Sigmoid colon (tissue), 7 donors: ENCODE measurements around the gene EXOC5. TPM values are rescaled to one million over a fixed set of nuclear protein-coding genes. Genes with fewer than 3 reads are reported as not detected.

Experiments used
- DNase-seq: peaks from one replicate; pipeline ENCODE4 v3.0.0-alpha.2; 2019
- H3K27ac ChIP-seq, 4 donors: fragments of 200-600 bp; sonication (generic); one replicate each; pipeline ENCODE4 v1.5.1; 2016 to 2019; ENCODE audit warnings: mild to moderate bottlenecking in 1 of 4
- H3K27me3 ChIP-seq, 3 donors: fragments of 200-600 bp; sonication (generic); one replicate each; pipeline ENCODE4 v1.5.1; 2019; ENCODE audit warnings: mild to moderate bottlenecking in 1 of 3
- H3K36me3 ChIP-seq, 4 donors: fragments of 200-600 bp; sonication (generic); one replicate each; pipeline ENCODE4 v1.5.1; 2016 to 2019
- H3K4me1 ChIP-seq, 4 donors: fragments of 200-600 bp; sonication (generic); one replicate each; pipeline ENCODE4 v1.5.1; 2017 to 2019
- H3K4me3 ChIP-seq, 4 donors: fragments of 200-600 bp; sonication (generic); one replicate each; pipeline ENCODE4 v1.5.1; 2017 to 2019; ENCODE audit warnings: mild to moderate bottlenecking in 2 of 4, moderate library complexity in 1 of 4
- H3K9me3 ChIP-seq, 4 donors: fragments of 200-600 bp in 3 of 4; sonication (generic) in 3 of 4; one replicate each; pipeline versions ENCODE4 v1.5.1 to v1.6.1; 2013 to 2019
- EP300 ChIP-seq, 4 donors: sonication (generic); formaldehyde crosslinking; IDR thresholded peaks; one replicate each; pipeline ENCODE4 v1.6.1; 2017; ENCODE audit warnings: antibody characterized with exemption in 4 of 4
- POLR2A ChIP-seq, 2 donors: fragments of 450-650 bp; IDR thresholded peaks; one replicate each; pipeline ENCODE4 v1.6.1; 2016; ENCODE audit warnings: antibody characterized with exemption in 2 of 2, mild to moderate bottlenecking in 2 of 2, moderate library complexity in 2 of 2
- POLR2AphosphoS5 ChIP-seq, 4 donors: sonication (generic); formaldehyde crosslinking; IDR thresholded peaks; one replicate each; pipeline ENCODE4 v1.6.1; 2017; ENCODE audit warnings: antibody characterized with exemption in 4 of 4
- WGBS, 2 donors: extraction: QIAGEN DNeasy Blood & Tissue Kit; methylation state at CpG; one replicate each; pipeline ENCODE4 v1.1.7; 2013; 5-methylcytosine and 5-hydroxymethylcytosine counted together
- intact Hi-C: fragments of 100-400 bp; cut with DNase I; formaldehyde crosslinking; loops from one replicate; pipeline ENCODE4 v1.15.1; 2023
- polyA plus RNA-seq, 3 donors: library from polyadenylated mRNA; stranded (reverse); fragments of 200-250 nt; gene quantifications; one replicate each; pipeline ENCODE4 v1.2.3, GENCODE V29; 2013
- total RNA-seq, 4 donors: library from RNA; depleted of rRNA; stranded (reverse); fragments of >200 nt; gene quantifications; one replicate each; pipeline ENCODE4 v1.1.0, GENCODE V29; 2016
- TF ChIP-seq, protein P1 (sequence below), 4 experiments: fragments of 450-650 bp in 3 of 4; fragments of 200-600 bp in 1 of 4; IDR thresholded peaks; one replicate each; pipeline ENCODE4 v1.5.1; 2016 to 2019; ENCODE audit warnings: antibody characterized with exemption in 4 of 4, mild to moderate bottlenecking in 3 of 4, moderate library complexity in 2 of 4
- donor health status: healthy with polysubstance abuse.
- donor health status: Bipolar disorder and iron deficiency.
- donor health status: healthy.

The EXOC5 gene
- total and polyA plus RNA-seq, 7 donors = 10.2 to 61.4 (median 48.2) TPM

DNA sequence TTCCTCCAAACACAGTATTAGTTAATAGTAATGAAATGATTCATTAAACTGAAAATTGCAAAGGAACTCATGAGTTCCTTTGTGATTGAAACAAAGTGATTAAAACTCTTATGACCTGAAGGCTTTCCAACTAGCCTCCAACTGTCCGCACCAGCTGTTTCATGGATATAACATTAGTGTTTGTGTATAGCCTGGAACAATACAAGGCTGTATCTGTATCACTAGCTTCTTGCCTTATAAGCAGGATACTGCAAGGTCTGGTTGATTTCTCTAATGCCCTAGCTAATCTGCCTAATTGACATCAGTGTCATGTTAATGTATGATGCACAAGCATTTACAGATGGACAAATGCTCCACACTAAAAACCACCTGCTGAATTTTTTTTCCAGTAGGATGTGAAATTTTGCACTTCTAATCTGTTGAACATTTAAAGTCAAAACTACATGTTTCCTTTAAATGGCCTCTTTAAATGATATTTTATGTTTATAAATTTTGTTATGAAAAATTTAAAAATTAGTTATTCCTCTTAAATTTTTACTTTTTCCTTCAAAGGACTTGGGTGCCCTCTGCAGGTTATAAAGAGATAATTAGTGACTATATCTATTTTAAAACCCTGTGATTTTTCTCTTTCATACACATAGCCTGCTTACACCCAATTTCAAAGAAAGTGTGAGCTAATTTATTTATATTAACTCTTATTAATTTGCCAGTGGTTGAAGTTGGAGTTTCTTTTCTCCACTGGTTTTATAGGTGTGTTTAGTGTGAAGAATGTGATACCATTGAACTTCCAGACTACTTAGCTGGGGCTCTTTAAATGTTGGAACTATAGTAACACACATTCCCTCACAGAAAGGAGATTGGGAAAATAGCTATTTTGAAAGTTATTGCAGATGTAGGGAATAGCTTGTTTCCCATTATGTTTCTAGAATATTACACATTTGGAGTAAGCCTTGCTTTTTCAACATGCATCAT, 25.4 kb upstream of the EXOC5 start:
- no peak for DNase-seq
- H3K27ac ChIP-seq = no peak overlapping the region
- 98 to 99% methylated on average over 1 of the region's 1 CpG for WGBS, 2 donors
- intact Hi-C loops = no loop called here
- TF ChIP-seq POLR2AphosphoS5 (IDR thresholded peaks at IDR 0.05) (no peak), POLR2A (IDR thresholded peaks at IDR 0.05) (no peak), EP300 (IDR thresholded peaks at IDR 0.05) (no peak)
- TF ChIP-seq, protein P1, sequence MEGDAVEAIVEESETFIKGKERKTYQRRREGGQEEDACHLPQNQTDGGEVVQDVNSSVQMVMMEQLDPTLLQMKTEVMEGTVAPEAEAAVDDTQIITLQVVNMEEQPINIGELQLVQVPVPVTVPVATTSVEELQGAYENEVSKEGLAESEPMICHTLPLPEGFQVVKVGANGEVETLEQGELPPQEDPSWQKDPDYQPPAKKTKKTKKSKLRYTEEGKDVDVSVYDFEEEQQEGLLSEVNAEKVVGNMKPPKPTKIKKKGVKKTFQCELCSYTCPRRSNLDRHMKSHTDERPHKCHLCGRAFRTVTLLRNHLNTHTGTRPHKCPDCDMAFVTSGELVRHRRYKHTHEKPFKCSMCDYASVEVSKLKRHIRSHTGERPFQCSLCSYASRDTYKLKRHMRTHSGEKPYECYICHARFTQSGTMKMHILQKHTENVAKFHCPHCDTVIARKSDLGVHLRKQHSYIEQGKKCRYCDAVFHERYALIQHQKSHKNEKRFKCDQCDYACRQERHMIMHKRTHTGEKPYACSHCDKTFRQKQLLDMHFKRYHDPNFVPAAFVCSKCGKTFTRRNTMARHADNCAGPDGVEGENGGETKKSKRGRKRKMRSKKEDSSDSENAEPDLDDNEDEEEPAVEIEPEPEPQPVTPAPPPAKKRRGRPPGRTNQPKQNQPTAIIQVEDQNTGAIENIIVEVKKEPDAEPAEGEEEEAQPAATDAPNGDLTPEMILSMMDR (IDR thresholded peaks at IDR 0.05) = no peak
- H3K9me3 ChIP-seq = no peaks in the 10 kb centered on the region
- H3K27me3 ChIP-seq = no peaks in the 10 kb centered on the region
- no peak overlapping the region for H3K4me3 ChIP-seq
- H3K4me1 ChIP-seq = no peaks in the 10 kb centered on the region
- peaks cover 0 to 25% (median 4%) of the 10 kb centered on the region in 4 donors for H3K36me3 ChIP-seq

DNA sequence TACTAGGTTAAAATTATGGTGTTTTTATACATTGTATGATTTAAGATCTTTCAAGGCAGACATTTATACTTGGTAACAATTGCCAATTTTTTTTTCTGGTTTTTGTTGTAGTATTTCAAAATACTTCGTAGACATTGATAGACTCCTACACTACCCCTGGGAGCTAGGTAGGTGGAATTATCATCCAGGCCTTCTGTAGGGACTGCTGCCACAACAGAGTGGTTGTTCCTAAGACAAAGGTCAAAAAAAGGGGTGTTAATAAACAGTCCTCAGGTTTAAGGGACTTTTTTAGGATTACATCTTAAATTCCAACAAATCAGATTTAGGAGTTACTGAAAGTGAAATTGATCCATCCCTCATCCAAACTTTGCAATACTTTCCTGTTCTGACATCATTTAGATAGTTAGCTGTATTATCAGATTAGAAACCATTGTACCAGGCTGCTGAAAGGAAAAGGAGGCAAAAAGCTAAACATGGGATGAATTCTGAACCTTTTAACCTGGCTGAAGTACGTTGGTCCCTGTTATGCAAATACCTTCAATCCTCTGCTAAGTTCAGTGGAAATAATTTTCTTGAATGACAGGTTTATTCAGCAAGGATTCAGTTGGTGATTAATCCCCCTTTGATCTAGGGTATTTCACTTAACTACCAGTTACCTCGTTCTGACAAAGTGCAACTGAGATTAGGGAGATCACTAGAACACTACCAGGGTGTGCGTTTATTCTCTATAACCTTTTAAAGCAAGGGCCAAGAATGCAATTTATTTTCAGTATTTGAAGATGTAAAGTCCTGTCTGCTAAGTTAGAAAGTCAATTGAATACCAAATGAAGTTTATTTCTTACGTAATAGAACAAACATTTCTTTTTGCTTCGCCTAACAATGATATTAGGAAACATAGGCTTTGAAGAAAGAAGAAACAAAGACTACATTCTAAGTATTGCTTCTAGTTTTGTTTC, 23.3 kb upstream of the EXOC5 start:
- Histone ChIP-seq H3K9me3 (no peaks in the 10 kb centered on the region), H3K4me3 (no peak overlapping the region), H3K27me3 (no peaks in the 10 kb centered on the region), H3K27ac (no peak overlapping the region), H3K36me3 (peaks cover 0 to 46% (median 6%) of the 10 kb centered on the region in 4 donors), H3K4me1 (no peaks in the 10 kb centered on the region)
- intact Hi-C loops = no loop called here
- 62 to 70% methylated on average over 6 of the region's 6 CpGs for WGBS, 2 donors
- TF ChIP-seq EP300 (IDR thresholded peaks at IDR 0.05) = no peak
- TF ChIP-seq, protein P1 (IDR thresholded peaks at IDR 0.05) = no peak
- no peak for TF ChIP-seq POLR2AphosphoS5 (IDR thresholded peaks at IDR 0.05)
- no peak for TF ChIP-seq POLR2A (IDR thresholded peaks at IDR 0.05)
- no peak for DNase-seq

DNA sequence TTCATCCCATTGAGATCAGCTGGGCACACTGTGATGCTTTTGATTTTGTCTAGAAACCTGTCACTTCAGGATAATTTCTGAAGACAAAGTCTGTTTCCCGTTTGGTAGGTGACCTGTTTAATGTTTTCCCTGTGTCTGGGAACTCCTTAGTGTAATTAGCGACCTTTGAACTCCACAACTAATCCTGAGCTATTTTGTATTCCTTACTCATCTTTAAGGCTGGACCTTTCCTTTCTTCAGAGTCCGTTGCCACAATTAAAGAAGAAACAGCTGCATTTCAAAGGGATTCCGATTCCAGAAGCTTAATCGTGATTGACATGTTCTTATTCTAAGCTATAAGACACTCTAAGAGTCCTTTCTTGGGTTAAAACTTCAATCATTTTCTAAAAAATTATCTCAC, 22.0 kb upstream of the EXOC5 start:
- peaks cover 0 to 58% (median 9%) of the 10 kb centered on the region in 4 donors for H3K36me3 ChIP-seq
- H3K4me3 ChIP-seq = no peak overlapping the region
- intact Hi-C loops = no loop called here
- 22 to 66% methylated on average over 5 of the region's 5 CpGs for WGBS, 2 donors
- H3K27me3 ChIP-seq = no peaks in the 10 kb centered on the region
- H3K27ac ChIP-seq = no peak overlapping the region
- TF ChIP-seq POLR2AphosphoS5 (IDR thresholded peaks at IDR 0.05) (no peak), EP300 (IDR thresholded peaks at IDR 0.05) (no peak), POLR2A (IDR thresholded peaks at IDR 0.05) (no peak)
- TF ChIP-seq, protein P1 (IDR thresholded peaks at IDR 0.05) = no peak
- no peaks in the 10 kb centered on the region for H3K4me1 ChIP-seq
- no peaks in the 10 kb centered on the region for H3K9me3 ChIP-seq
- DNase-seq = no peak

DNA sequence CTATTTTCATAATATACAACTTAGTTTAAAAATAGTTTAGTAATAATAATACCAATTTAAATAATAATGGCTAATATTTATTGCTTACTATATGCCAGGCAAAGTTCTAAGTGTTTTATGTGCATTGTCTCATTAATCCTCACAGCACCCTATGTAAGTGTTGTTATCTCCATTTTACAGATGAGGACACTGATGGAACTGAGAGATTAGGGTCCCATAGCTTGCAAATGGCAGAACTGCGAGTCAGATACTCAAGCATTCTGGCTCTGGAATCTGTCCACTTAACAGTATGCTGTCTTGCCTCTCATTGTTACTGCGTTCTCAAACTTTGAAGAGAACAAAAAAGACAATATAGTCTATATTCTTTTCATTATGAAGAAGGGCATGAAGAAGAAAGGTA, 19.0 kb upstream of the EXOC5 start:
- Histone ChIP-seq H3K27me3 (no peaks in the 10 kb centered on the region), H3K36me3 (peaks cover 0 to 87% (median 20%) of the 10 kb centered on the region in 4 donors), H3K4me3 (no peak overlapping the region), H3K4me1 (no peaks in the 10 kb centered on the region), H3K27ac (no peak overlapping the region), H3K9me3 (no peaks in the 10 kb centered on the region)
- TF ChIP-seq, protein P1 (IDR thresholded peaks at IDR 0.05) = no peak
- TF ChIP-seq EP300 (IDR thresholded peaks at IDR 0.05) (no peak), POLR2A (IDR thresholded peaks at IDR 0.05) (no peak), POLR2AphosphoS5 (IDR thresholded peaks at IDR 0.05) (no peak)
- WGBS, 2 donors = 91 to 93% methylated on average over 2 of the region's 2 CpGs
- intact Hi-C loops = no loop called here
- no peak for DNase-seq
